HepG2 (cell line): ENCODE measurements around the gene RAB42. TPM values are rescaled to one million over a fixed set of nuclear protein-coding genes. Genes with fewer than 3 reads are reported as not detected.
A peak's percentile ranks its signal among the peaks of the same experiment; 100 is the strongest.

Source experiments
- ARNT2 ChIP-seq: sonication (generic); formaldehyde crosslinking; IDR thresholded peaks from 2 replicates; pipeline ENCODE4 v1.8.0; 2022; ENCODE audit warnings: mild to moderate bottlenecking, low read depth, missing genetic modification reagents, moderate library complexity
- HNRNPUL1 ChIP-seq: fragments of 200-400 bp; formaldehyde crosslinking; IDR thresholded peaks from 2 replicates; pipeline ENCODE4 v1.6.1; 2017; ENCODE audit warnings: low read depth, mild to moderate bottlenecking, low read length, moderate library complexity
- HOXA9 ChIP-seq: sonication (generic); formaldehyde crosslinking; IDR thresholded peaks from 2 replicates; pipeline ENCODE4 v1.8.1; 2022; ENCODE audit warnings: missing genetic modification reagents, mild to moderate bottlenecking, moderate library complexity, borderline replicate concordance
- PHF20 ChIP-seq: sonication (generic); formaldehyde crosslinking; IDR thresholded peaks from 2 replicates; pipeline ENCODE4 v1.5.0; 2020; ENCODE audit warnings: mild to moderate bottlenecking, missing genetic modification reagents
- POGZ ChIP-seq: sonication (generic); formaldehyde crosslinking; IDR thresholded peaks from 2 replicates; pipeline ENCODE4 v1.4.0; 2020; ENCODE audit warnings: mild to moderate bottlenecking, missing genetic modification reagents
- SALL1 ChIP-seq: sonication (generic); formaldehyde crosslinking; IDR thresholded peaks from 2 replicates; pipeline ENCODE4 v1.8.0; 2022; ENCODE audit warnings: mild to moderate bottlenecking, missing genetic modification reagents
- TCF12 ChIP-seq, 2 experiments: fragments of 450-650 bp in 1 of 2; sonication (generic) in 1 of 2; formaldehyde crosslinking in 1 of 2; IDR thresholded peaks; 2 replicates each; pipeline versions ENCODE4 v1.6.1 to v1.8.0; 2017 to 2022; ENCODE audit warnings: antibody characterized with exemption in 1 of 2, mild to moderate bottlenecking in 1 of 2, missing genetic modification reagents in 1 of 2, moderate library complexity in 1 of 2
- TEAD3 ChIP-seq: optimal IDR thresholded peaks from 2 replicates; pipeline ENCODE3; 2016; ENCODE audit warnings: borderline replicate concordance
- ZBTB7B ChIP-seq: sonication (generic); formaldehyde crosslinking; IDR thresholded peaks from 2 replicates; pipeline ENCODE4 v1.4.0; 2020; ENCODE audit warnings: missing genetic modification reagents
- ZNF547 ChIP-seq: sonication (generic); formaldehyde crosslinking; IDR thresholded peaks from 2 replicates; pipeline ENCODE4 v1.5.1; 2020; ENCODE audit warnings: mild to moderate bottlenecking, missing genetic modification reagents
- ZNF768 ChIP-seq: sonication (generic); formaldehyde crosslinking; IDR thresholded peaks from 2 replicates; pipeline ENCODE4 v1.4.0; 2020; ENCODE audit warnings: missing genetic modification reagents
- ZNF839 ChIP-seq: sonication (generic); formaldehyde crosslinking; IDR thresholded peaks from 2 replicates; pipeline ENCODE4 v1.4.0; 2020; ENCODE audit warnings: missing genetic modification reagents, mild to moderate bottlenecking, borderline replicate concordance
- ZNF841 ChIP-seq: sonication (generic); formaldehyde crosslinking; IDR thresholded peaks from 2 replicates; pipeline ENCODE4 v1.8.1; 2023; ENCODE audit warnings: missing genetic modification reagents, borderline replicate concordance
- polyA plus RNA-seq, 8 experiments: library from polyadenylated mRNA; depleted of rRNA in 3 of 8; stranded (reverse) in 7 of 8; unstranded in 1 of 8; fragments of >200 nt; fragmentation: Illumina TruSeq in 4 of 8; extraction: Trizol in 4 of 8; gene quantifications; 2 replicates each; pipeline versions ENCODE4 v1.2.1 to v1.2.3, GENCODE V29; 2011 to 2016; ENCODE audit warnings: low read depth in 4 of 8, missing spikeins in 1 of 8, mixed read lengths in 1 of 8; ENCODE audit not compliant: insufficient read depth in 1 of 8
- total RNA-seq, 5 experiments: library from RNA; depleted of rRNA; stranded (reverse); fragments of >200 nt; fragmentation: Illumina TruSeq; extraction: Trizol; gene quantifications; 2 replicates each; pipeline ENCODE4 v1.2.3, GENCODE V29; 2016; ENCODE audit warnings: low read depth in 1 of 5
- TF ChIP-seq, protein P1 (sequence below): sonication (generic); formaldehyde crosslinking; IDR thresholded peaks from 2 replicates; pipeline ENCODE4 v1.5.0; 2020; ENCODE audit warnings: missing genetic modification reagents
- TF ChIP-seq, protein P2 (sequence below), 2 experiments: sonication (generic) in 1 of 2; formaldehyde crosslinking in 1 of 2; IDR thresholded peaks; 2 replicates each; pipeline versions ENCODE4 v1.4.0 to v1.6.1; 2016 to 2020; ENCODE audit warnings: borderline replicate concordance in 1 of 2, low read depth in 1 of 2, mild to moderate bottlenecking in 1 of 2, missing genetic modification reagents in 1 of 2
- TF ChIP-seq, protein P3 (sequence below): sonication (generic); formaldehyde crosslinking; conservative IDR thresholded peaks from 2 replicates; pipeline ENCODE4 v1.4.0; 2020; ENCODE audit warnings: missing genetic modification reagents

RAB42 gene
- total and polyA plus RNA-seq, 2 of the 13 experiments (the other 11 are each of a cell fraction or from before 2014, with no cell fraction given), result 10.4 to 166 TPM

DNA sequence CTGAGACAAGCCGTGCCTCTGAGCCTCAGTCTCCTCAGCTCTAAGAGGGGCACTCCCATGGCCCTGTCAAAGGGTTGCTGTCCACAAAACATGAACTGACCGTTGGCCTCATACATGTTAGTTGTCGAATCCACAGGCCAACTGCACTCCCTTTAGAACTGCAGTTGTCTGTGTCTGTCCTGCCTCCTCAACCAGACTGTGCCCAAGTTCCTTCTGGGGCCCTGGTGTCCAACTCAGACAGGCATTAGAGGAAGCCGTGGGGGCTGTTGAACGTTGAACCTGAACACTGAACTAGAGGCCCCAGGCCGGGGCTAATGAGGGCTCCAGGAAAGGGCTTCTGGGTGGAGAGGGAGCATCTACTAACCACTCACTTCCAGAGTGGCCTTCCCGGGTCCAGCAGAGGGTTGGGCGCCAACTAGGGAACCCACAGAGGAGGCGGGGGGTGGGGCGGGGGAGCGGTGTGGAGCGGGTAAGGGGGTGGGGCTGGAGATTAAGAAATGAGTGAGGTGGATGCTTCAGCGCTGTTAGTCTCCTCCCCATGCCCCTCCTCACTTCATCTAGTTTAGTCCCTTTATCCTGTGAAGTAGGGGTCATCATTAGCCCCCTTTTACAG lies at the start of gene RAB42 (continued):
- TF ChIP-seq SALL1 (CRISPR knock-in tag), result peak; percentile 65
- no peak for TF ChIP-seq ZNF841 (CRISPR knock-in tag)
- no peak for TF ChIP-seq PHF20 (CRISPR knock-in tag)
- TF ChIP-seq, protein P1, sequence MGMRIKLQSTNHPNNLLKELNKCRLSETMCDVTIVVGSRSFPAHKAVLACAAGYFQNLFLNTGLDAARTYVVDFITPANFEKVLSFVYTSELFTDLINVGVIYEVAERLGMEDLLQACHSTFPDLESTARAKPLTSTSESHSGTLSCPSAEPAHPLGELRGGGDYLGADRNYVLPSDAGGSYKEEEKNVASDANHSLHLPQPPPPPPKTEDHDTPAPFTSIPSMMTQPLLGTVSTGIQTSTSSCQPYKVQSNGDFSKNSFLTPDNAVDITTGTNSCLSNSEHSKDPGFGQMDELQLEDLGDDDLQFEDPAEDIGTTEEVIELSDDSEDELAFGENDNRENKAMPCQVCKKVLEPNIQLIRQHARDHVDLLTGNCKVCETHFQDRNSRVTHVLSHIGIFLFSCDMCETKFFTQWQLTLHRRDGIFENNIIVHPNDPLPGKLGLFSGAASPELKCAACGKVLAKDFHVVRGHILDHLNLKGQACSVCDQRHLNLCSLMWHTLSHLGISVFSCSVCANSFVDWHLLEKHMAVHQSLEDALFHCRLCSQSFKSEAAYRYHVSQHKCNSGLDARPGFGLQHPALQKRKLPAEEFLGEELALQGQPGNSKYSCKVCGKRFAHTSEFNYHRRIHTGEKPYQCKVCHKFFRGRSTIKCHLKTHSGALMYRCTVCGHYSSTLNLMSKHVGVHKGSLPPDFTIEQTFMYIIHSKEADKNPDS (CRISPR knock-in tag), result no peak
- TF ChIP-seq, protein P2, sequence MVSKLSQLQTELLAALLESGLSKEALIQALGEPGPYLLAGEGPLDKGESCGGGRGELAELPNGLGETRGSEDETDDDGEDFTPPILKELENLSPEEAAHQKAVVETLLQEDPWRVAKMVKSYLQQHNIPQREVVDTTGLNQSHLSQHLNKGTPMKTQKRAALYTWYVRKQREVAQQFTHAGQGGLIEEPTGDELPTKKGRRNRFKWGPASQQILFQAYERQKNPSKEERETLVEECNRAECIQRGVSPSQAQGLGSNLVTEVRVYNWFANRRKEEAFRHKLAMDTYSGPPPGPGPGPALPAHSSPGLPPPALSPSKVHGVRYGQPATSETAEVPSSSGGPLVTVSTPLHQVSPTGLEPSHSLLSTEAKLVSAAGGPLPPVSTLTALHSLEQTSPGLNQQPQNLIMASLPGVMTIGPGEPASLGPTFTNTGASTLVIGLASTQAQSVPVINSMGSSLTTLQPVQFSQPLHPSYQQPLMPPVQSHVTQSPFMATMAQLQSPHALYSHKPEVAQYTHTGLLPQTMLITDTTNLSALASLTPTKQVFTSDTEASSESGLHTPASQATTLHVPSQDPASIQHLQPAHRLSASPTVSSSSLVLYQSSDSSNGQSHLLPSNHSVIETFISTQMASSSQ (IDR thresholded peaks at IDR 0.05; ENCODE audit: low read depth), result peak; percentile 26; the same call in 1 of the 2 replicates
- TF ChIP-seq, protein P2 (CRISPR knock-in tag; IDR thresholded peaks at IDR 0.05; ENCODE audit: borderline replicate concordance), result no peak
- TF ChIP-seq POGZ (CRISPR knock-in tag), result peak; percentile 49; the same call in 1 of the 2 replicates
- TF ChIP-seq HNRNPUL1, result no peak
- no peak for TF ChIP-seq TCF12 (IDR thresholded peaks at IDR 0.05)
- TF ChIP-seq TCF12 (CRISPR knock-in tag; IDR thresholded peaks at IDR 0.05), result no peak
- TF ChIP-seq HOXA9 (CRISPR knock-in tag), result no peak
- no peak for TF ChIP-seq ARNT2 (CRISPR knock-in tag)
- 0 out of 2 replicates have a peak, but pooled peaks have one; percentile 1 for TF ChIP-seq ZNF547
- TF ChIP-seq, protein P3, sequence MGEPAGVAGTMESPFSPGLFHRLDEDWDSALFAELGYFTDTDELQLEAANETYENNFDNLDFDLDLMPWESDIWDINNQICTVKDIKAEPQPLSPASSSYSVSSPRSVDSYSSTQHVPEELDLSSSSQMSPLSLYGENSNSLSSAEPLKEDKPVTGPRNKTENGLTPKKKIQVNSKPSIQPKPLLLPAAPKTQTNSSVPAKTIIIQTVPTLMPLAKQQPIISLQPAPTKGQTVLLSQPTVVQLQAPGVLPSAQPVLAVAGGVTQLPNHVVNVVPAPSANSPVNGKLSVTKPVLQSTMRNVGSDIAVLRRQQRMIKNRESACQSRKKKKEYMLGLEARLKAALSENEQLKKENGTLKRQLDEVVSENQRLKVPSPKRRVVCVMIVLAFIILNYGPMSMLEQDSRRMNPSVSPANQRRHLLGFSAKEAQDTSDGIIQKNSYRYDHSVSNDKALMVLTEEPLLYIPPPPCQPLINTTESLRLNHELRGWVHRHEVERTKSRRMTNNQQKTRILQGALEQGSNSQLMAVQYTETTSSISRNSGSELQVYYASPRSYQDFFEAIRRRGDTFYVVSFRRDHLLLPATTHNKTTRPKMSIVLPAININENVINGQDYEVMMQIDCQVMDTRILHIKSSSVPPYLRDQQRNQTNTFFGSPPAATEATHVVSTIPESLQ (CRISPR knock-in tag), result no peak
- no peak for TF ChIP-seq ZNF768 (CRISPR knock-in tag)
- TF ChIP-seq TEAD3 (CRISPR knock-in tag), result no peak
- TF ChIP-seq ZNF839 (CRISPR knock-in tag), result no peak
- TF ChIP-seq ZBTB7B (CRISPR knock-in tag), result peak; percentile 59; the same call in 1 of the 2 replicates
